GM10266 (cell line): Measurements from ENCODE around the gene LMOD1.

Experiments
- DNase-seq: peaks from one replicate; pipeline ENCODE4 v3.0.0; 2012; ENCODE audit errors: extremely low spot score
- CTCF ChIP-seq: IDR thresholded peaks from 2 replicates; pipeline ENCODE4 v1.5.1; 2012; ENCODE audit warnings: mild to moderate bottlenecking, low read depth; ENCODE audit not compliant: control insufficient read depth, insufficient read depth; ENCODE audit errors: missing control alignments

LMOD1 gene

GRCh38 chr1:201925981-201926645, 20.2 kb downstream of the LMOD1 start:
- no peak for TF ChIP-seq CTCF
- no peak for DNase-seq

- no peak for DNase-seq
- no peak for TF ChIP-seq CTCF
Measured at GRCh38 chr1:201925301-201925567, 21.1 kb downstream of the LMOD1 start.

GRCh38 chr1:201921952-201922558, 24.3 kb downstream of the LMOD1 start:
- no peak for TF ChIP-seq CTCF
- no peak for DNase-seq

- no peak for DNase-seq
- TF ChIP-seq CTCF = no peak
Measured at GRCh38 chr1:201918343-201918742, 28.0 kb downstream of the LMOD1 start.

GRCh38 chr1:201917362-201918033, 28.9 kb downstream of the LMOD1 start:
- no peak for TF ChIP-seq CTCF
- DNase-seq = no peak

GRCh38 chr1:201916649-201917249, 29.6 kb downstream of the LMOD1 start:
- DNase-seq = no peak
- TF ChIP-seq CTCF = no peak
